K562 (cell line): ENCODE data around the gene TSSK6. TPM values are rescaled to one million over a fixed set of nuclear protein-coding genes. Genes with fewer than 3 reads are reported as not detected.

ENCODE experiments used
- ATAC-seq: fragments of 200-7000 bp; cut with Tn5 transposase; 3 replicates; pipeline ENCODE4 v1.9.1; 2020; ENCODE audit warnings: moderate library complexity
- BruUV-seq: library from RNA; stranded (reverse); fragments of 400-500 nt; replicated peaks from 2 replicates; lab custom pipeline; 2021; lab: Mats Ljungman, UMichigan
- CTCF ChIA-PET: fragments of 300-600 bp; formaldehyde crosslinking; extraction: SDS; loops from one replicate; lab custom pipeline; 2021; ENCODE audit warnings: low intra/inter-chr PET ratio; lab: Yijun Ruan, JAX
- POLR2A ChIA-PET: fragments of 300-600, 350-650 bp; sonication (Branson Sonifier 250); formaldehyde crosslinking; extraction: SDS; loops from one replicate; lab custom pipeline; 2021; ENCODE audit warnings: antibody characterized with exemption, inconsistent platforms; lab: Yijun Ruan, JAX
- DNase-seq, 4 experiments: peaks; one replicate each; pipeline versions ENCODE4 v3.0.0 to v3.0.0-alpha.2; 2011 to 2018; ENCODE audit warnings: low spot score in 3 of 4, mixed read lengths in 3 of 4; ENCODE audit errors: extremely low read depth in 1 of 4
- FAIRE-seq: peaks from 2 replicates; lab custom pipeline; 2011; peaks lifted over from hg19 to GRCh38; lab: Jason Lieb, UNC
- H2AFZ ChIP-seq: 2 replicates; pipeline ENCODE4 v1.6.0; 2011; ENCODE audit warnings: low read depth, low read length, control low read depth, inconsistent platforms
- H3K27ac ChIP-seq: fragments of 200-600 bp; 3 replicates; pipeline ENCODE4 v1.8.0; 2011; ENCODE audit warnings: low read depth, mild to moderate bottlenecking, control low read depth, inconsistent platforms, low read length, moderate library complexity, mixed read lengths; ENCODE audit errors: extremely low read depth
- H3K27me3 ChIP-seq, 2 experiments: fragments of 300-600 bp in 1 of 2; 2 replicates in 1 of 2; 3 replicates in 1 of 2; pipeline versions ENCODE4 v1.6.0 to v1.8.0; 2011; ENCODE audit warnings: inconsistent platforms in 2 of 2, low read length in 2 of 2, mild to moderate bottlenecking in 1 of 2, mixed read lengths in 1 of 2, moderate library complexity in 1 of 2; ENCODE audit not compliant: control insufficient read depth in 2 of 2, insufficient read depth in 2 of 2
- H3K36me3 ChIP-seq: fragments of 300-600 bp; 3 replicates; pipeline ENCODE4 v1.8.0; 2011; ENCODE audit warnings: mild to moderate bottlenecking, low read length, inconsistent platforms; ENCODE audit not compliant: control insufficient read depth, insufficient read depth
- H3K4me1 ChIP-seq, 2 experiments: fragments of 200-600 bp in 1 of 2; replicated peaks in 1 of 2; 2 replicates in 1 of 2; 3 replicates in 1 of 2; pipeline versions ENCODE4 v1.5.1 to v1.8.0; 2011; ENCODE audit warnings: inconsistent platforms in 2 of 2, low read length in 2 of 2, mild to moderate bottlenecking in 1 of 2, mixed read lengths in 1 of 2, moderate library complexity in 1 of 2; ENCODE audit not compliant: control insufficient read depth in 2 of 2, insufficient read depth in 2 of 2
- H3K4me2 ChIP-seq: 2 replicates; pipeline ENCODE4 v1.6.1; 2011; ENCODE audit warnings: low read length, control low read depth, inconsistent platforms, mixed read lengths; ENCODE audit not compliant: insufficient read depth
- H3K4me3 ChIP-seq: fragments of 200-600 bp; sonication (generic), shearing (Covaris generic); 2 replicates; pipeline ENCODE4 v1.5.1; 2016; ENCODE audit warnings: control low read depth, inconsistent platforms
- H3K79me2 ChIP-seq: fragments of 200-600 bp; 3 replicates; pipeline ENCODE4 v1.8.0; 2011; ENCODE audit warnings: low read length, inconsistent platforms; ENCODE audit not compliant: control insufficient read depth, insufficient read depth
- H3K9ac ChIP-seq, 2 experiments: 2 replicates each; pipeline versions ENCODE4 v1.6.0 to v1.6.1; 2011; ENCODE audit warnings: low read depth in 2 of 2, low read length in 2 of 2, control low read depth in 1 of 2, inconsistent platforms in 1 of 2, mild to moderate bottlenecking in 1 of 2, mixed read lengths in 1 of 2; ENCODE audit not compliant: insufficient read depth in 1 of 2
- H3K9me1 ChIP-seq: one replicate; pipeline ENCODE4 v1.6.0; 2011; ENCODE audit warnings: inconsistent platforms, mild to moderate bottlenecking, low read length, moderate library complexity; ENCODE audit not compliant: control insufficient read depth, insufficient read depth
- H3K9me3 ChIP-seq: replicated peaks from 2 replicates; pipeline ENCODE4 v1.5.1; 2011; ENCODE audit warnings: low read depth, low read length, inconsistent platforms; ENCODE audit not compliant: control insufficient read depth, insufficient read depth
- H4K20me1 ChIP-seq: replicated peaks from 2 replicates; pipeline ENCODE4 v1.6.1; 2011; ENCODE audit warnings: low read length, inconsistent platforms, mixed read lengths; ENCODE audit not compliant: control insufficient read depth, insufficient read depth
- KLF1 ChIP-seq: fragments of 450-650 bp; IDR thresholded peaks from 2 replicates; pipeline ENCODE4 v1.6.1; 2016; ENCODE audit warnings: missing genetic modification characterization, missing compliant biosample characterization
- TCF7 ChIP-seq: sonication (generic); IDR thresholded peaks from 2 replicates; pipeline ENCODE4 v1.6.1; 2016; ENCODE audit warnings: antibody characterized with exemption, borderline replicate concordance
- WGBS: fragments of 100-300 bp; shearing (Covaris generic); methylation state at CpG from one replicate; pipeline ENCODE4 v1.1.6; 2016; ENCODE audit warnings: low coverage, mixed read lengths; ENCODE audit not compliant: insufficient coverage; ENCODE audit errors: missing lambda C conversion rate; 5-methylcytosine and 5-hydroxymethylcytosine counted together
- in situ Hi-C: fragments of 300-500 bp; cut with MboI; formaldehyde crosslinking; loops from 4 replicates; pipeline ENCODE4 v1.15.0; 2018; ENCODE audit warnings: inconsistent platforms, mixed read lengths
- intact Hi-C: fragments of 100-400 bp; cut with micrococcal nuclease; formaldehyde crosslinking; loops from 2 replicates; pipeline ENCODE4 v1.14.2; 2022
- polyA plus RNA-seq, 8 experiments: library from polyadenylated mRNA; depleted of rRNA in 4 of 8; stranded (reverse) in 5 of 8; unstranded in 3 of 8; fragments of >200 nt; fragmentation: Nextera tagmentation in 2 of 8; fragmentation: Illumina TruSeq in 1 of 8; extraction: Ambion mirVana in 2 of 8; extraction: Trizol in 1 of 8; gene quantifications; 2 replicates each; pipeline versions ENCODE4 v1.2.1 to v1.2.3, GENCODE V29; 2011 to 2014; ENCODE audit warnings: inconsistent platforms in 1 of 8, missing spikeins in 1 of 8
- total RNA-seq, 7 experiments: library from RNA; depleted of rRNA in 6 of 7; stranded (reverse); fragments of >200 nt in 6 of 7; fragmentation: Illumina TruSeq in 2 of 7; extraction: Trizol in 2 of 7; gene quantifications; 2 replicates each; pipeline versions ENCODE4 v1.2.1 to v1.2.3, GENCODE V29; 2011 to 2021; ENCODE audit warnings: low replicate concordance in 1 of 7

The TSSK6 gene
- total and polyA plus RNA-seq, 9 of the 15 experiments (the other 6 are each of a cell fraction or from before 2014, with no cell fraction given): 0.21 to 2.6 (median 1.5) TPM; not detected in 3

DNA sequence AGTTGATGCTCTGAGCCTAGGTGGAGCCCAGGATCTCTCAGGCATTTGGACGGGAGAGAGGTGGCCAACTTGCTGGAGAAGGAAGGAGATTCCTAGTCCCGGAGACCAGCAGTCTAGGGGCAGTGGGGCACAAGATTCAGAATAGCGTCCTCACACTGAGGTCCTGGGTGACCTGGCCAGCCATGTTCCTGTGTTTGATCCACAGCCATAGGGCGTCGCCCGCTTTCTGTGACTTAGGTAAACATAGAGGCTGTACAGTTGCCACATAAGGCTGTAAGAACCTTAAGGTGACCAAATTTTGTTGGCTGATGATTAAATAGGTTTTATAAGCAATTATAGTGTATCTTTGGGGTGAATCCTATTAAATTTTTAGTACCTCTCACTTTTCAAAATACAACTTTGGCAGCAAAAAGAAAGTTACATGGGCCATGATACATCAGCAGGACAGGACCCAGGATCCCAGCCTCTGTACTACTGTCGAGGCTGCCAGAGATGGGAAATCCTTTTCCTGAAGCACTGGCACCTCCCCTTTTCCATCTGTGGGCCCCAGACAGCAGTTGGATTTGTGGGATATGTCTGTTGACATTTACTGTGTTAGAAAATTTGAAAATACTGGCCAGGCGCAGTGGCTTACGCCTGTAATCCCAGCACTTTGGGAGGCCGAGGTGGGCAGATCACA, 37.5 kb downstream of the TSSK6 start:
- Histone ChIP-seq H3K27me3 (no peaks in the 10 kb centered on the region), H3K9ac (peak overlapping the region in 1 of 2 experiments; percentile 63; a peak in 2 of 4 replicates), H4K20me1 (peaks cover 36% of the 10 kb centered on the region; the same call in 1 of the 2 replicates), H3K4me2 (peak overlapping the region; percentile 27; the same call in 1 of the 2 replicates), H3K9me3 (no peaks in the 10 kb centered on the region), H3K79me2 (peaks cover 96% of the 10 kb centered on the region), H3K27ac (no peak overlapping the region; the same call in 2 of the 3 replicates), H2AFZ (no peak overlapping the region), H3K36me3 (peaks cover 92% of the 10 kb centered on the region), H3K4me3 (no peak overlapping the region), H3K9me1 (peaks cover under 1% of the 10 kb centered on the region), H3K4me1 (peaks cover 9 to 23% of the 10 kb centered on the region in 2 experiments; a peak in 4 of 5 replicates)
- ATAC-seq (peak; percentile 59), FAIRE-seq (no peak), DNase-seq (no peak)
- intact Hi-C loops (no loop called here), in situ Hi-C loops (no loop called here)
- ChIA-PET POLR2A (no interaction called here), CTCF (interaction anchor here (1.2 kb wide), 1 partner anchor 117 kb away, joined by 3 read pairs; no protein-coding TSS in a partner anchor)
- 87% methylated on average over 10 of the region's 10 CpGs for whole genome bisulfite sequencing
- no TSS peak for BruUV-seq
- 0 out of 2 replicates have a peak, but pooled peaks have one; percentile 31 for TF ChIP-seq KLF1
- TF ChIP-seq TCF7: no peak
